Transverse colon (tissue), 4 donors: ENCODE measurements around the gene HDAC3. TPM values are rescaled to one million over a fixed set of nuclear protein-coding genes. Genes with fewer than 3 reads are reported as not detected.

Source experiments
- DNase-seq: peaks from one replicate; pipeline ENCODE4 v3.0.0-alpha.2; 2019
- H3K27ac ChIP-seq, 4 donors: fragments of 200-600 bp; sonication (generic); 2 replicates each; pipeline ENCODE4 v1.5.1; 2016 to 2018; ENCODE audit warnings: inconsistent platforms in 4 of 4
- H3K27me3 ChIP-seq: fragments of 200-600 bp; sonication (generic); 2 replicates; pipeline ENCODE4 v1.5.1; 2017; ENCODE audit warnings: inconsistent platforms
- H3K36me3 ChIP-seq, 4 donors: fragments of 200-600 bp; sonication (generic); 2 replicates each; pipeline ENCODE4 v1.5.1; 2017 to 2019; ENCODE audit warnings: inconsistent platforms in 4 of 4
- H3K4me1 ChIP-seq, 4 donors: fragments of 200-600 bp; sonication (generic); 2 replicates each; pipeline ENCODE4 v1.5.1; 2017 to 2020; ENCODE audit warnings: inconsistent platforms in 4 of 4
- H3K4me3 ChIP-seq, 4 donors: fragments of 200-600 bp; sonication (generic); 1 replicate in 1 of 4; 2 replicates in 3 of 4; pipeline versions ENCODE4 v1.5.1 to v1.6.1; 2017 to 2019; ENCODE audit warnings: inconsistent platforms in 4 of 4
- H3K9me3 ChIP-seq, 2 donors: fragments of 200-600 bp; sonication (generic); 2 replicates each; pipeline ENCODE4 v1.5.1; 2017 to 2019; ENCODE audit warnings: inconsistent platforms in 2 of 2
- EP300 ChIP-seq: sonication (generic); formaldehyde crosslinking; IDR thresholded peaks from one replicate; pipeline ENCODE4 v1.6.1; 2017; ENCODE audit warnings: antibody characterized with exemption, low read depth
- POLR2A ChIP-seq: fragments of 450-650 bp; IDR thresholded peaks from one replicate; pipeline ENCODE4 v1.6.1; 2016; ENCODE audit warnings: antibody characterized with exemption, mild to moderate bottlenecking, moderate library complexity
- POLR2AphosphoS5 ChIP-seq, 3 donors: sonication (generic); formaldehyde crosslinking; IDR thresholded peaks; one replicate each; pipeline ENCODE4 v1.6.1; 2016; ENCODE audit warnings: antibody characterized with exemption in 3 of 3
- whole genome bisulfite sequencing, 2 donors: methylation state at CpG; one replicate each; pipeline ENCODE4 v1.1.5; 2018; ENCODE audit warnings: low coverage in 1 of 2; 5-methylcytosine and 5-hydroxymethylcytosine counted together
- in situ Hi-C, 4 donors: fragments of 200-750 bp; cut with MboI; loops; one replicate each; pipeline versions ENCODE4 v1.15.0 to v1.15.1; 2017; ENCODE audit warnings: low sequenced_read_pairs in 3 of 4, low pct_ligation_motif_present in 1 of 4, low pct_unique_long_range_greater_than_20kb in 1 of 4
- intact Hi-C: fragments of 100-400 bp; cut with DNase I; formaldehyde crosslinking; loops from one replicate; pipeline ENCODE4 v1.15.1; 2023; ENCODE audit warnings: low total_unique reads
- total RNA-seq, 4 donors: library from RNA; depleted of rRNA; stranded (reverse); fragments of >200 nt; gene quantifications; one replicate each; pipeline ENCODE4 v1.1.0, GENCODE V29; 2016
- TF ChIP-seq, protein P1 (sequence below), 5 experiments: fragments of 200-600 bp in 3 of 5; fragments of 450-650 bp in 2 of 5; sonication (generic) in 3 of 5; IDR thresholded peaks; 1 replicate in 2 of 5; 2 replicates in 3 of 5; pipeline ENCODE4 v1.5.1; 2016 to 2017; ENCODE audit warnings: antibody characterized with exemption in 5 of 5, inconsistent platforms in 3 of 5, mild to moderate bottlenecking in 2 of 5, moderate library complexity in 1 of 5

The HDAC3 gene
- total RNA-seq, 4 donors from 2014 or later = 12.7 to 45.1 (median 40.2) TPM

DNA sequence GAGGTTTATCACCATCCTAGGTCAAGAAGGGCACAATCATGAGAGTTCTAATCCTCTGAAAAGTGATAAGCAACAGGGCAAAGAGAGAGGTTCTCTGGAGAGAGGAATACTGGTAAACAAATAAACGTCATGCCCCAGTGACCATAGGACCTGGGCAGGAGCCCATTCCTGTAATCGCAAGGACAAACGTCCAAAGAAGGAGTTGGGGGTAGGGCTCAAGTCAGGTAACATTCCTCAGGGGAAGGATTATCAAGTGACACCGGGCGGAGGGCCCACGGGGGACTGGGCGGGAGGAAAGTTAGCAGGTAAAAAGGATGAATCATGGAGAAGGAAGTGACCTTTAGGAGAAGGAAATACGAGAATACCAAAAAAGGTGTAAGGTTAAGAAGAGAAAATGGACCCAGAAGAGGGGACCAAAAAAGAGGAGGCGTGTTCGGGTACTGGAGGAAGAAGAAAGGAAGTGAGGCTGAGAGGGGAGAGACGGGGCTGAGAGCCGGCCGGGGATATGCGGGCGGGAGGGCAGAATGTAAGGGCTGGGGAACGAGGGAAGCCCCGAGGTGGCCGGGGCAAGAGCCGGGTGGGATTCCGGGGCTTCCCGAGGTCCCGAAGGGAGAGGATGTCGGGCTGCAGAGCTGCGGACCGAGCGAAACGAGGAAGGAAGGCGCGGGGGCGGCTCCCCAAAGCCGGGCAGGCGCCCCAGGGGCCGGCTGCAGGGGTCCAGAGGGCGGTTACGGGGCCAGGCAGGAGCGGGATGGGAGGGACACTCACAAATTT lies 18.4 kb downstream of the HDAC3 start:
- H3K4me1 ChIP-seq = peaks cover 9 to 40% (median 23%) of the 10 kb centered on the region in 4 donors
- TF ChIP-seq POLR2AphosphoS5 (IDR thresholded peaks at IDR 0.05) (peak in 1 of 3 donors; percentile 28), POLR2A (no peak)
- H3K27me3 ChIP-seq = no peaks in the 10 kb centered on the region
- WGBS, 2 donors = 0 to 1% methylated on average over 8 to 36 of the region's 36 CpGs
- no peaks in the 10 kb centered on the region for H3K9me3 ChIP-seq
- peak; percentile 71 for DNase-seq
- in situ Hi-C loops (no loop called here), intact Hi-C loops (no loop called here)
- peaks cover 0 to 24% (median 7%) of the 10 kb centered on the region in 4 donors for H3K36me3 ChIP-seq
- peak overlapping the region; percentile 84 to 100 (median 92) for H3K4me3 ChIP-seq
- H3K27ac ChIP-seq = peak overlapping the region; percentile 94 to 99 (median 96)

DNA sequence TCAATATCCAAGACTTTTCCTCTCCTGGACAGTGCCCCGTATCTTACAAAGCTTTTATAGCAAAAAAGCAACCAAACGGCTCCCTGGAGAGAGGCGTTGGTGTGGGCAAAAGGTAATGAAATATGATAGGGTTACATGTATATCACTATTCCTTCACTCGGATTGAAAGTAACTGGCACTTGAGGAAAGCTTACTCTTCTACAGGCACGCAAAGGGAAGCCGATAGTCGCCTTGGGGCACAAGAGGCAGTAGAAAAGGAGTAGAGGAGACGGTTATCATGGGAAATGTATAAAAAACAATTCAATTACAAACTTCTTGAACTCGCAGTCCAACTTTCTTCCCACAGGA lies 19.0 kb downstream of the HDAC3 start:
- H3K27ac ChIP-seq = peak overlapping the region; percentile 94 to 99 (median 96)
- WGBS, 2 donors = 8 to 9% methylated on average over 9 of the region's 9 CpGs
- in situ Hi-C loops = no loop called here
- DNase-seq = no peak
- H3K36me3 ChIP-seq = peaks cover 0 to 18% (median 4%) of the 10 kb centered on the region in 4 donors
- intact Hi-C loops = no loop called here
- TF ChIP-seq POLR2A (no peak), EP300 (no peak), POLR2AphosphoS5 (IDR thresholded peaks at IDR 0.05) (no peak)
- TF ChIP-seq, protein P1, sequence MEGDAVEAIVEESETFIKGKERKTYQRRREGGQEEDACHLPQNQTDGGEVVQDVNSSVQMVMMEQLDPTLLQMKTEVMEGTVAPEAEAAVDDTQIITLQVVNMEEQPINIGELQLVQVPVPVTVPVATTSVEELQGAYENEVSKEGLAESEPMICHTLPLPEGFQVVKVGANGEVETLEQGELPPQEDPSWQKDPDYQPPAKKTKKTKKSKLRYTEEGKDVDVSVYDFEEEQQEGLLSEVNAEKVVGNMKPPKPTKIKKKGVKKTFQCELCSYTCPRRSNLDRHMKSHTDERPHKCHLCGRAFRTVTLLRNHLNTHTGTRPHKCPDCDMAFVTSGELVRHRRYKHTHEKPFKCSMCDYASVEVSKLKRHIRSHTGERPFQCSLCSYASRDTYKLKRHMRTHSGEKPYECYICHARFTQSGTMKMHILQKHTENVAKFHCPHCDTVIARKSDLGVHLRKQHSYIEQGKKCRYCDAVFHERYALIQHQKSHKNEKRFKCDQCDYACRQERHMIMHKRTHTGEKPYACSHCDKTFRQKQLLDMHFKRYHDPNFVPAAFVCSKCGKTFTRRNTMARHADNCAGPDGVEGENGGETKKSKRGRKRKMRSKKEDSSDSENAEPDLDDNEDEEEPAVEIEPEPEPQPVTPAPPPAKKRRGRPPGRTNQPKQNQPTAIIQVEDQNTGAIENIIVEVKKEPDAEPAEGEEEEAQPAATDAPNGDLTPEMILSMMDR (IDR thresholded peaks at IDR 0.05) = no peak
- peak overlapping the region; percentile 84 to 100 (median 92) for H3K4me3 ChIP-seq
- H3K4me1 ChIP-seq = peaks cover 9 to 43% (median 23%) of the 10 kb centered on the region in 4 donors
- no peaks in the 10 kb centered on the region for H3K9me3 ChIP-seq
- no peaks in the 10 kb centered on the region for H3K27me3 ChIP-seq

DNA sequence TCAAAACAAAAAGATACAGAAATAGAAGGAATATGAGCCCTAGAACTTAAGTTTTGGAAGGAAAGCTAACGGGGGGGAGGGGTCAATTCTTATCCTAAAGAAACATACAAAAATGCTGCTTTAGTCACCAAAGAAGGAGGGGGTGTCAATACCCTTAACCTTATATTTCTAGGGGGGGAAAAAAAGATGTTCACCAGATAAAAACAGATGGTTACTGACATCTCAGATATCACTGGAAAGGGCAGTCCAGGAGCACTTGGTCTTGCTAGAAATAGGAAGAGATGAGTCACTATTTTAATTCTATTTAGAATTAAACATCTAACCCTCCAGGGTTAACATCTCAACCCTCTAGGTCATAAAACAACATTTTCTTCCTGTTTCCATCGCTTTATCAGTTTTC lies 19.5 kb downstream of the HDAC3 start:
- Histone ChIP-seq H3K4me3 (peak overlapping the region in 3 of 4 donors; percentile 91 to 100 (median 92)), H3K36me3 (peaks cover 0 to 13% (median 2%) of the 10 kb centered on the region in 4 donors), H3K9me3 (no peaks in the 10 kb centered on the region), H3K27ac (peak overlapping the region; percentile 94 to 99 (median 96)), H3K4me1 (peaks cover 9 to 43% (median 23%) of the 10 kb centered on the region in 4 donors), H3K27me3 (no peaks in the 10 kb centered on the region)
- TF ChIP-seq POLR2AphosphoS5 (IDR thresholded peaks at IDR 0.05) (no peak), POLR2A (no peak), EP300 (no peak)
- TF ChIP-seq, protein P1 (IDR thresholded peaks at IDR 0.05) = no peak
- in situ Hi-C loops (no loop called here), intact Hi-C loops (no loop called here)
- WGBS, 2 donors = 35 to 41% methylated on average over 2 of the region's 2 CpGs
- DNase-seq = no peak

DNA sequence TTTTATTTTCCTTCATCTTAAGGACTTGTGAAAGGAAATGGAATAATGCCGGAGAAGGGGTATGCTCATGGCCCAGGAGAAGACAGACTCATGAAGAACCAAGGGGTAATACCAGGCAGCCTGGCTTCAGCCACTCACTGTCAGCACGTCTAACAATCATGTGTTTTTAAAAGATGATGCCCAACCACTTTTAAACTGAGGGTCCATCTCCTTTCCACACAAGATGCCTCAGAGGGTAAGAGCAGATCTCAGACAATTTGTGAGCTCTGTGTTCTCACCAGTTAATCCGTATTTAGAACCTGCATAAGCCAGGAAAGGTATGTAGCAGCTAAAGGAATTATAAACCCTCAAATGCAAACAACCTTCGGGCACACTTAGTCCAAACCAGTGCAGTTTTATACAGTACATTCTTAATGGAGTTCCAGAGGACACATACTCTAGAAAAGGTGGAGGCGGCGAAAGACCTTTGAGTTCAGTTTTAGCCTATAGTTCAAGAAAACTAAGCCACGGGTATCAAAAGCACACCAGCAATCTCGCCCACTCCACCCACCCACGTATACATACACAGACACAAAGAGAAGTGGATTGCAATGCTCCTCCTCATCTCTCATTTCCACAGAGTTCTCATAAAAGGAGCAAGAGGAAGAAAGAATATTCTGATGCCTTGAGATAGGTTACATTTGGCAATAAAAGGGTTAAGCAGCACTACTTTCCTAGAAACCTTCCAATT lies 20.5 kb downstream of the HDAC3 start:
- H3K4me3 ChIP-seq = no peak overlapping the region
- in situ Hi-C loops = no loop called here

More for the DNA sequence above, 20.5 kb downstream of the HDAC3 start:
- H3K27me3 ChIP-seq = no peaks in the 10 kb centered on the region
- DNase-seq = no peak
- peak overlapping the region in 3 of 4 donors; percentile 15 to 96 (median 25) for H3K27ac ChIP-seq
- TF ChIP-seq, protein P1 (IDR thresholded peaks at IDR 0.05) = no peak
- TF ChIP-seq POLR2AphosphoS5 (IDR thresholded peaks at IDR 0.05) = no peak
- no peak for TF ChIP-seq EP300
- TF ChIP-seq POLR2A = no peak
- 67 to 77% methylated on average over 4 to 9 of the region's 9 CpGs for WGBS, 2 donors
- peaks cover 9 to 43% (median 23%) of the 10 kb centered on the region in 4 donors for H3K4me1 ChIP-seq
- H3K9me3 ChIP-seq = no peaks in the 10 kb centered on the region
- H3K36me3 ChIP-seq = peaks cover 0 to 3% (median 0%) of the 10 kb centered on the region in 4 donors
- intact Hi-C loops = no loop called here
